Upper lobe of left lung (tissue), 6 donors: ENCODE measurements around the gene SIK3. TPM values are rescaled to one million over a fixed set of nuclear protein-coding genes. Genes with fewer than 3 reads are reported as not detected.

Experiments used
- ATAC-seq, 2 donors: fragments of 200-7000 bp; cut with Tn5 transposase; one replicate each; pipeline ENCODE4 v1.9.1; 2022; ENCODE audit warnings: mild to moderate bottlenecking in 2 of 2, moderate library complexity in 2 of 2; ENCODE audit not compliant: low FRiP score in 2 of 2
- DNase-seq, 2 donors: peaks; one replicate each; pipeline ENCODE4 v3.0.0-alpha.2; 2019 to 2020
- H3K27ac ChIP-seq, 4 donors: fragments of 200-600 bp; sonication (generic); one replicate each; pipeline ENCODE4 v1.5.1; 2016 to 2019
- H3K27me3 ChIP-seq, 4 donors: fragments of 200-600 bp; sonication (generic); one replicate each; pipeline ENCODE4 v1.5.1; 2017 to 2019
- H3K36me3 ChIP-seq, 4 donors: fragments of 200-600 bp; sonication (generic); one replicate each; pipeline ENCODE4 v1.5.1; 2016 to 2019
- H3K4me1 ChIP-seq, 4 donors: fragments of 200-600 bp; sonication (generic); one replicate each; pipeline ENCODE4 v1.5.1; 2018 to 2019
- H3K4me3 ChIP-seq, 4 donors: fragments of 200-600 bp; sonication (generic); one replicate each; pipeline ENCODE4 v1.5.1; 2017 to 2019; ENCODE audit warnings: mild to moderate bottlenecking in 2 of 4, moderate library complexity in 1 of 4
- H3K9me3 ChIP-seq, 4 donors: fragments of 200-600 bp; sonication (generic); one replicate each; pipeline ENCODE4 v1.5.1; 2018 to 2019
- CTCF ChIP-seq, 6 experiments: fragments of 450-650 bp in 4 of 6; fragments of 200-600 bp in 2 of 6; sonication (generic) in 2 of 6; IDR thresholded peaks; one replicate each; pipeline ENCODE4 v1.5.1; 2016 to 2019; ENCODE audit warnings: antibody characterized with exemption in 6 of 6
- EP300 ChIP-seq, 4 donors: sonication (generic); formaldehyde crosslinking; IDR thresholded peaks; one replicate each; pipeline ENCODE4 v1.5.1; 2017; ENCODE audit warnings: antibody characterized with exemption in 4 of 4, control low read depth in 2 of 4
- POLR2A ChIP-seq, 4 donors: fragments of 450-650 bp; IDR thresholded peaks; one replicate each; pipeline ENCODE4 v1.5.1; 2016 to 2017; ENCODE audit warnings: antibody characterized with exemption in 4 of 4, mild to moderate bottlenecking in 2 of 4
- POLR2AphosphoS5 ChIP-seq, 2 donors: sonication (generic); formaldehyde crosslinking; IDR thresholded peaks; one replicate each; pipeline ENCODE4 v1.5.1; 2017; ENCODE audit warnings: antibody characterized with exemption in 2 of 2
- WGBS, 2 donors: methylation state at CpG; one replicate each; pipeline ENCODE4 v1.1.5; 2017 to 2018; 5-methylcytosine and 5-hydroxymethylcytosine counted together
- total RNA-seq, 6 donors: library from RNA; depleted of rRNA in 4 of 6; stranded (reverse); fragments of >200 nt in 4 of 6; gene quantifications; one replicate each; pipeline versions ENCODE4 v1.1.0 to v1.2.1, GENCODE V29; 2016 to 2021
- donor health status: DM: no; HTN: no; CAD: no; lungs with moderate emphysema.
- donor health status: DM: no; HTN: yes; CAD: no; lungs with severe emphysema.

The SIK3 gene
- total RNA-seq, 6 donors from 2014 or later: 26.9 to 115 (median 43.7) TPM

- Histone ChIP-seq H3K36me3 (no peaks in the 10 kb centered on the region), H3K4me1 (peaks cover 28 to 50% (median 41%) of the 10 kb centered on the region in 4 donors), H3K4me3 (no peak overlapping the region), H3K27ac (no peak overlapping the region), H3K9me3 (no peaks in the 10 kb centered on the region), H3K27me3 (no peaks in the 10 kb centered on the region)
- DNase-seq (no peak), ATAC-seq (no peak)
- TF ChIP-seq POLR2A (IDR thresholded peaks at IDR 0.05): no peak
- no peak for TF ChIP-seq CTCF (IDR thresholded peaks at IDR 0.05)
- no peak for TF ChIP-seq EP300 (IDR thresholded peaks at IDR 0.05)
- no peak for TF ChIP-seq POLR2AphosphoS5 (IDR thresholded peaks at IDR 0.05)
- 67 to 70% methylated on average over 4 of the region's 4 CpGs for WGBS, 2 donors
Measured at GRCh38 chr11:116989184-116989583, 109.0 kb downstream of the SIK3 start.

- Histone ChIP-seq H3K36me3 (no peaks in the 10 kb centered on the region), H3K4me3 (peak overlapping the region in 2 of 4 donors; percentile 15 to 17), H3K4me1 (peaks cover 34 to 56% (median 39%) of the 10 kb centered on the region in 4 donors), H3K9me3 (no peaks in the 10 kb centered on the region), H3K27me3 (no peaks in the 10 kb centered on the region), H3K27ac (peak overlapping the region; percentile 52 to 77 (median 65))
- TF ChIP-seq EP300 (IDR thresholded peaks at IDR 0.05): peak in 1 of 4 donors; percentile 25
- TF ChIP-seq POLR2AphosphoS5 (IDR thresholded peaks at IDR 0.05): peak in 1 of 2 donors; percentile 55
- no peak for TF ChIP-seq POLR2A (IDR thresholded peaks at IDR 0.05)
- no peak for TF ChIP-seq CTCF (IDR thresholded peaks at IDR 0.05)
- DNase-seq: no peak
- 15 to 22% methylated on average over 2 of the region's 2 CpGs for WGBS, 2 donors
- ATAC-seq: peak; percentile 69 to 74
Measured at GRCh38 chr11:116986521-116987105, 111.6 kb downstream of the SIK3 start.

- Histone ChIP-seq H3K9me3 (no peaks in the 10 kb centered on the region), H3K4me3 (no peak overlapping the region), H3K27me3 (no peaks in the 10 kb centered on the region), H3K27ac (peak overlapping the region in 1 of 4 donors; percentile 38), H3K36me3 (no peaks in the 10 kb centered on the region), H3K4me1 (peaks cover 31 to 59% (median 43%) of the 10 kb centered on the region in 4 donors)
- DNase-seq (no peak), ATAC-seq (peak; percentile 57 to 85)
- WGBS, 2 donors: 59 to 64% methylated on average over 6 of the region's 6 CpGs
- TF ChIP-seq POLR2A (IDR thresholded peaks at IDR 0.05): no peak
- TF ChIP-seq EP300 (IDR thresholded peaks at IDR 0.05): no peak
- no peak for TF ChIP-seq CTCF (IDR thresholded peaks at IDR 0.05)
- no peak for TF ChIP-seq POLR2AphosphoS5 (IDR thresholded peaks at IDR 0.05)
Measured at GRCh38 chr11:116984589-116984988, 113.6 kb downstream of the SIK3 start.

GRCh38 chr11:116984186-116984585 lies 114.0 kb downstream of the SIK3 start:
- H3K27me3 ChIP-seq: no peaks in the 10 kb centered on the region
- peak in 1 of 2 donors; percentile 7 for ATAC-seq
- H3K4me1 ChIP-seq: peaks cover 31 to 55% (median 42%) of the 10 kb centered on the region in 4 donors
- no peak for DNase-seq
- 61 to 74% methylated on average over 4 of the region's 4 CpGs for WGBS, 2 donors
- peak overlapping the region in 1 of 4 donors; percentile 38 for H3K27ac ChIP-seq
- H3K36me3 ChIP-seq: no peaks in the 10 kb centered on the region
- no peak for TF ChIP-seq CTCF (IDR thresholded peaks at IDR 0.05)
- no peak for TF ChIP-seq POLR2A (IDR thresholded peaks at IDR 0.05)
- TF ChIP-seq POLR2AphosphoS5 (IDR thresholded peaks at IDR 0.05): no peak
- no peak for TF ChIP-seq EP300 (IDR thresholded peaks at IDR 0.05)
- no peak overlapping the region for H3K4me3 ChIP-seq
- H3K9me3 ChIP-seq: no peaks in the 10 kb centered on the region
